Mesendoderm (in vitro differentiated cells): Measurements from ENCODE around the gene TCEAL9. TPM values are rescaled to one million over a fixed set of nuclear protein-coding genes. Genes with fewer than 3 reads are reported as not detected.

ENCODE experiments used
- DNase-seq: peaks from one replicate; pipeline ENCODE4 v3.0.0; 2013
- H2AK5ac ChIP-seq: 2 replicates; pipeline ENCODE4 v1.6.1; 2013; ENCODE audit warnings: low read length, inconsistent platforms
- H2BK120ac ChIP-seq: 2 replicates; pipeline ENCODE4 v1.6.1; 2013; ENCODE audit warnings: low read depth, mild to moderate bottlenecking, low read length, moderate library complexity, mixed read lengths
- H2BK15ac ChIP-seq: replicated peaks from 2 replicates; pipeline ENCODE4 v1.6.1; 2013; ENCODE audit warnings: low read depth, mild to moderate bottlenecking, moderate library complexity
- H2BK5ac ChIP-seq: 2 replicates; pipeline ENCODE4 v1.6.1; 2013; ENCODE audit warnings: low read length, inconsistent platforms
- H3K18ac ChIP-seq: 2 replicates; pipeline ENCODE4 v1.6.1; 2013; ENCODE audit warnings: mild to moderate bottlenecking, low read length, mixed read lengths
- H3K23ac ChIP-seq: one replicate; pipeline ENCODE4 v1.6.1; 2013; ENCODE audit warnings: low read length
- H3K27ac ChIP-seq: 2 replicates; pipeline ENCODE4 v1.5.1; 2013; ENCODE audit warnings: low read depth, mild to moderate bottlenecking, inconsistent platforms, low read length, moderate library complexity
- H3K27me3 ChIP-seq: 2 replicates; pipeline ENCODE4 v1.6.1; 2013; ENCODE audit warnings: low read length, control low read depth, mild to moderate bottlenecking, inconsistent platforms; ENCODE audit not compliant: insufficient read depth, poor library complexity
- H3K36me3 ChIP-seq: 2 replicates; pipeline ENCODE4 v1.6.1; 2013; ENCODE audit warnings: low read length, inconsistent platforms; ENCODE audit not compliant: control insufficient read depth, insufficient read depth
- H3K4ac ChIP-seq: one replicate; pipeline ENCODE4 v1.6.1; 2013; ENCODE audit warnings: low read depth, mild to moderate bottlenecking, low read length, moderate library complexity
- H3K4me1 ChIP-seq: 2 replicates; pipeline ENCODE4 v1.6.1; 2013; ENCODE audit warnings: low read depth, low read length, inconsistent platforms; ENCODE audit not compliant: control insufficient read depth
- H3K4me2 ChIP-seq: 2 replicates; pipeline ENCODE4 v1.6.1; 2013; ENCODE audit warnings: low read length
- H3K4me3 ChIP-seq: 2 replicates; pipeline ENCODE4 v1.5.1; 2013; ENCODE audit warnings: mild to moderate bottlenecking, low read length
- H3K56ac ChIP-seq: one replicate; pipeline ENCODE4 v1.6.1; 2013; ENCODE audit warnings: low read length
- H3K79me1 ChIP-seq: 2 replicates; pipeline ENCODE4 v1.6.1; 2013; ENCODE audit warnings: low read length, inconsistent platforms
- H3K79me2 ChIP-seq: 2 replicates; pipeline ENCODE4 v1.6.1; 2013; ENCODE audit warnings: mild to moderate bottlenecking, low read length; ENCODE audit not compliant: control insufficient read depth, insufficient read depth
- H3K9ac ChIP-seq: 2 replicates; pipeline ENCODE4 v1.6.1; 2013; ENCODE audit warnings: low read length, inconsistent platforms
- H4K5ac ChIP-seq: one replicate; pipeline ENCODE4 v1.6.1; 2013; ENCODE audit warnings: low read length
- H4K8ac ChIP-seq: one replicate; pipeline ENCODE4 v1.6.1; 2013; ENCODE audit warnings: low read depth, mild to moderate bottlenecking, control low read depth, low read length, moderate library complexity
- WGBS: extraction: QIAGEN DNeasy Blood & Tissue Kit; methylation state at CpG from one replicate; pipeline ENCODE4 v1.1.7; 2013; ENCODE audit warnings: low lambda C conversion rate, missing lambda C conversion rate; ENCODE audit not compliant: insufficient coverage; ENCODE audit errors: extremely low coverage; 5-methylcytosine and 5-hydroxymethylcytosine counted together
- small RNA-seq: library from polyadenylated mRNA; stranded (forward); fragments of <200 nt; extraction: miRNeasy Mini kit (QIAGEN cat#:217004); gene quantifications from one replicate; pipeline ENCODE3, GENCODE V24; 2013; ENCODE audit not compliant: insufficient read depth

Gene TCEAL9

DNA sequence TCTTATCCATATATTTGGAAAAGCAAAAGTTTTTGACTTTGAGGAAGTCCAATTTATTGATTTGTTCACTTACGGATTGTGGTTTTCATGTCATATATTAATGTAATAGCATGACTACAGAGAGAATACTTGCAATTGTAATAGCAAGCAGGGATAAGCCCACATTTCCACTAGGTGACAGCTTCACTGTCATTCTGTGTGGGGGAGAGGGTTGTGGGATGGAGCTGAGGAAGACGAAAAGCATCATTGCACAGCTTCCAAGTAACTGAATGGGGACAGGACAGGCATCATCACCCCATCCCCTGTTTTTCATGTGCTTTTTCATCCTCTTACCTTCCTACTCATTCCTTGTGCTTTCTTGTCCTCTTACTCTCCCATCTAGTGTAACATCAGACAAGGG, 51.5 kb downstream of the TCEAL9 start:
- Histone ChIP-seq H3K56ac (no peak overlapping the region), H3K9ac (no peak overlapping the region), H3K18ac (no peak overlapping the region), H3K79me1 (no peaks in the 10 kb centered on the region), H3K4me3 (no peak overlapping the region), H3K23ac (no peak overlapping the region), H2BK120ac (no peak overlapping the region), H3K27me3 (no peaks in the 10 kb centered on the region), H3K79me2 (no peaks in the 10 kb centered on the region), H2BK15ac (no peak overlapping the region), H2BK5ac (no peak overlapping the region), H4K8ac (no peak overlapping the region), H3K27ac (no peak overlapping the region), H3K4me1 (no peaks in the 10 kb centered on the region), H3K36me3 (no peaks in the 10 kb centered on the region), H3K4ac (no peak overlapping the region), H4K5ac (no peak overlapping the region), H3K4me2 (no peak overlapping the region), H2AK5ac (no peak overlapping the region)
- no CpG with 5 or more reads among the region's 2 CpGs for WGBS
- DNase-seq: no peak

Small RNAs within 50 kb of the gene (small RNA-seq; reads per million reads assigned to genes)
- gene Z92846.1: not detected
